ENCODE results near the gene TRPM3. TPM values are rescaled to one million over a fixed set of nuclear protein-coding genes. Genes with fewer than 3 reads are reported as not detected.

TRPM3 gene
- 1 to 10 TPM in 2 of 4 donors, under 1 TPM in 1, not detected in 1; 0.57 to 4.4 (median 1.4) TPM for total RNA-seq

- no peak for TF ChIP-seq CTCF (IDR thresholded peaks at IDR 0.05; ENCODE audit: low read depth)
Observed at GRCh38 chr9:71121275-71122021, at the start of gene TRPM3. TSS of gene TRPM3 (minus strand) at chr9:71121621. CDS start at chr9:71121354, 267 bp downstream.

DNA sequence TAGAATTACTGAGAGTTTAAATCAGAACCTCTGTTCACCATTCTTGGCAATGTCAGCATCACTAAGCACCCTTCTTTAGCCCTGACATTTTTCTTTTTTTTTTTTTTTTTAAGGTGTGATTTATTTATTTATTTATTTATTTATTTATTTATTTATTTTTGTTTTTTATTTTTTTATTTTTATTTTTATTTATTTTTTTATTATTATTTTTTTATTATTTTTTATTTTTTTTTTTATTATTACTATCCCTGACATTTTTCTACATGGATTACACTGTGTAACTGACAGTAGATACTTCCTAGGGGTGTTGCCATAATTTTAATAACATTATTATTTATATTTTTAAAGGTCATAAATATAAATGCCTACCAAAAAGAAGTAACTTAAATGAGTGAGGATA, 47.0 kb upstream of the TRPM3 start:
- no peak for TF ChIP-seq CTCF (IDR thresholded peaks at IDR 0.05; ENCODE audit: low read depth)

- TF ChIP-seq CTCF (IDR thresholded peaks at IDR 0.05; ENCODE audit: low read depth), result no peak
Observed at GRCh38 chr9:71162126-71162525, 40.7 kb upstream of the TRPM3 start.

GRCh38 chr9:71157731-71158130, 36.3 kb upstream of the TRPM3 start:
- TF ChIP-seq CTCF (IDR thresholded peaks at IDR 0.05; ENCODE audit: low read depth), result no peak

DNA sequence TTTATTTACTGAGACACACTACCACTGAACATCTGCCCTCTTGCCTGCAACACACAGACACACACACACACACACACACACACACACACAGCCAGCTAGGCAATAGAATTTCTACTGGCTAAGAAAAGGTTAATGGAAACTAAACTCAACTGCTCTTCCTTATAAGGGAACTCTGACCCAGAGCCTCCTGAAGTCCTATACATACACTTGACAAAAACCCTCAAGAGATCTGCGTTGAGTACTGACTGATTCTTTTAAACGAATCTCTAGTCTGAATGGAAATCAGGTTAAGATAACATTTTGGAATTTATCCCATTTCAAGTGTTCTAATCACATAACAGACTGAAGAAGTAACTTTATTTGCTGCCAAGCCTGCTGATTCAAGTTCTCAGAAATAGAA, 25.9 kb upstream of the TRPM3 start:
- no peak for TF ChIP-seq CTCF (IDR thresholded peaks at IDR 0.05; ENCODE audit: low read depth)

GRCh38 chr9:71146511-71146910, 25.1 kb upstream of the TRPM3 start:
- TF ChIP-seq CTCF (IDR thresholded peaks at IDR 0.05; ENCODE audit: low read depth), result no peak

DNA sequence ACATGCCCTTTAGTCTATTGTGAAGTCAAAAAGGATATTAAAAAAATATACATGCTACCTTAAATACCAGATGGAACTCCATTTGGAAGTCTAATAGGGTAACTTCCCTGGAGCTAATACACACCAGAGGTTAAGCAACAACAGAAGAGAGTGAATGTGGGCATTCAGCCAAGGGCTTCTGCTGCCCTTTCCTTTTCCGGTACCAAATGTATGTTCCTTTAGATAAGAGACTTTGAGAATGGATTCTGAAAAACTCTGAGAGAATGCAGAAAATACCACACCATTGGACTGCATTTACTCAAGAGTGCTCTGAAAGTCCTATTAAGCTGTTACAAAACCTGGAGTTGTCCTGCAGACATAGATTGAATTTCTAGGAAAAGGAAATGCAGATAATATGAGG, 23.8 kb upstream of the TRPM3 start:
- no peak for TF ChIP-seq CTCF (IDR thresholded peaks at IDR 0.05; ENCODE audit: low read depth)

Measured in subcutaneous adipose tissue (tissue), 4 donors.